OCI-LY7 (cell line): ENCODE measurements around the gene EP300. TPM values are rescaled to one million over a fixed set of nuclear protein-coding genes. Genes with fewer than 3 reads are reported as not detected.
"Not testable (repeated sequence)": the region's sequence is repeated elsewhere in the genome, so short reads cannot be mapped to it uniquely, and the experiment has no call there.

ENCODE experiments used
- BruUV-seq: library from RNA; stranded (reverse); fragments of 400-500 nt; replicated peaks from 2 replicates; lab custom pipeline; 2021; lab: Mats Ljungman, UMichigan
- CTCF ChIA-PET: fragments of 300-600 bp; sonication (Branson Sonifier 250); formaldehyde crosslinking; loops from one replicate; lab custom pipeline; 2022; ENCODE audit warnings: antibody characterized with exemption; ENCODE audit not compliant: unreplicated experiment; lab: Charles Lee
- POLR2A ChIA-PET: fragments of 300-600 bp; sonication (Branson Sonifier 250); formaldehyde crosslinking; loops from one replicate; lab custom pipeline; 2022; ENCODE audit warnings: antibody characterized with exemption; lab: Charles Lee
- DNase-seq: peaks from one replicate; pipeline ENCODE4 v3.0.0-alpha.2; 2015; ENCODE audit warnings: low spot score
- H2AFZ ChIP-seq: fragments of 200-600 bp; sonication (generic), shearing (Covaris generic); 2 replicates; pipeline ENCODE4 v1.6.1; 2014; ENCODE audit warnings: mild to moderate bottlenecking, antibody characterized with exemption, low read length, moderate library complexity
- H3K27ac ChIP-seq: fragments of 200-600 bp; sonication (generic); 2 replicates; pipeline ENCODE4 v1.5.1; 2014; ENCODE audit warnings: mixed run types, low read depth, mild to moderate bottlenecking, moderate library complexity, low read length, inconsistent platforms; ENCODE audit not compliant: poor library complexity, severe bottlenecking
- H3K36me3 ChIP-seq: fragments of 200-600 bp; sonication (generic); 2 replicates; pipeline ENCODE4 v1.6.1; 2014; ENCODE audit warnings: mild to moderate bottlenecking, antibody characterized with exemption, low read length, moderate library complexity, mixed read lengths; ENCODE audit not compliant: insufficient read depth
- H3K4me1 ChIP-seq: fragments of 200-600 bp; sonication (generic); 2 replicates; pipeline ENCODE4 v1.5.1; 2014; ENCODE audit warnings: mild to moderate bottlenecking, low read length; ENCODE audit not compliant: insufficient read depth, poor library complexity, severe bottlenecking
- H3K4me2 ChIP-seq: fragments of 200-600 bp; sonication (generic); 2 replicates; pipeline ENCODE4 v1.6.1; 2014; ENCODE audit warnings: mild to moderate bottlenecking, low read length
- H3K4me3 ChIP-seq: fragments of 200-600 bp; sonication (generic); 2 replicates; pipeline ENCODE4 v1.5.1; 2014; ENCODE audit warnings: mild to moderate bottlenecking, low read depth, low read length; ENCODE audit not compliant: poor library complexity, severe bottlenecking
- H3K79me2 ChIP-seq: fragments of 200-600 bp; sonication (generic); 2 replicates; pipeline ENCODE4 v1.6.1; 2016; ENCODE audit warnings: low read depth, mild to moderate bottlenecking, low read length, moderate library complexity, mixed read lengths; ENCODE audit not compliant: insufficient read depth
- H3K9me2 ChIP-seq: fragments of 200-600 bp; sonication (generic); 2 replicates; pipeline ENCODE4 v1.6.1; 2016; ENCODE audit warnings: mild to moderate bottlenecking, low read length, mixed read lengths; ENCODE audit not compliant: insufficient read depth
- H3K9me3 ChIP-seq: fragments of 200-600 bp; sonication (generic); 2 replicates; pipeline ENCODE4 v1.6.1; 2014; ENCODE audit warnings: mild to moderate bottlenecking, mixed run types, low read length, mixed read lengths
- H4K20me1 ChIP-seq: fragments of 200-600 bp; sonication (generic); 2 replicates; pipeline ENCODE4 v1.6.1; 2014; ENCODE audit warnings: mild to moderate bottlenecking, antibody characterized with exemption, low read length, moderate library complexity, mixed read lengths; ENCODE audit not compliant: insufficient read depth
- EZH2phosphoT487 ChIP-seq: fragments of 200-600 bp; sonication (generic); IDR thresholded peaks from 2 replicates; pipeline ENCODE4 v1.6.1; 2018; ENCODE audit warnings: low read depth, borderline replicate concordance, mild to moderate bottlenecking, mixed run types, antibody characterized with exemption, low read length, moderate library complexity, mixed read lengths
- intact Hi-C: fragments of 100-400 bp; cut with micrococcal nuclease; formaldehyde crosslinking; loops from one replicate; pipeline ENCODE4 v1.10.0; 2022; ENCODE audit not compliant: unreplicated experiment
- total RNA-seq, 2 experiments: library from RNA; depleted of rRNA in 1 of 2; stranded (reverse); fragments of >200 nt in 1 of 2; shearing (Covaris generic) in 1 of 2; gene quantifications; 2 replicates each; pipeline ENCODE4 v1.2.3, GENCODE V29; 2014 to 2022
- TF ChIP-seq, protein P1 (sequence below): fragments of 200-600 bp; sonication (generic); conservative IDR thresholded peaks from 2 replicates; pipeline ENCODE4 v1.5.1; 2014; ENCODE audit warnings: mild to moderate bottlenecking, antibody characterized with exemption, low read length, moderate library complexity, mixed read lengths

EP300 gene
- total RNA-seq, 2 experiments from 2014 or later: 46.2 to 108 TPM

DNA sequence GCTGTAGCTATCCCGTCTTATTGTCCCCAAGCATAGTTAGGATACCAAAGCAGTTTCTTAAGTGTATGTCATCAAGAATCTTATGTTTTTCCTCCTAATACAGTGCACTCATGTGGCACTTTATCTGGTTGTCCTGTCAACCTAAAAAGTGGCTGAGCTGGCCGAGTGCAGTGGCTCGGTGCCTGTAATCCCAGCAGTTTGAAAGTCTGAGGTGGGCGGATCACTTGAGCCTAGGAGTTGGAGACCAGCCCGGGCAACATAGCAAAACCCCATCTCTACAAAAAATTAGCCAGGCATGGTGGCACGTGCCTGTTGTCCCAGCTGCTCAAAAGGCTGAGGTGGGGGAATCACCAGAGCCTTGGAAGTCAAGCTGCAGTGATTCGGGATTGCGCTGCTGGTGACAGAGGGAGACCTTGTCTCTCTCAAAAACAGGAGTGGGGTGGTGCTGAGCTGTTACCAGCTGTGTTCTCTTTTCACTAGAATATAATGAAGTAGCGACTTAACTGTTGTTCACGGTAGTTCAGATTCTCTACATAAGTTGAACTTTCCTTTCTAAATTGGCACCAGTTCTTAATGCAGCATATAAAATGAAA is 48.1 kb downstream of the EP300 start:
- DNase-seq: no peak
- Histone ChIP-seq H3K4me3 (no peak overlapping the region), H2AFZ (no peak overlapping the region), H3K4me2 (no peak overlapping the region), H3K9me3 (no peaks in the 10 kb centered on the region), H3K9me2 (no peaks in the 10 kb centered on the region), H3K79me2 (peaks cover 4% of the 10 kb centered on the region; the same call in 1 of the 2 replicates), H4K20me1 (no peaks in the 10 kb centered on the region), H3K4me1 (no peaks in the 10 kb centered on the region), H3K36me3 (peaks cover 98% of the 10 kb centered on the region), H3K27ac (no peak overlapping the region)
- POLR2A ChIA-PET: no interaction called here
- BruUV-seq: no TSS peak
- intact Hi-C loops: loop anchor here (10.0 kb wide), 1 partner anchor 216 kb away; no protein-coding TSS in a partner anchor
- TF ChIP-seq, protein P1, sequence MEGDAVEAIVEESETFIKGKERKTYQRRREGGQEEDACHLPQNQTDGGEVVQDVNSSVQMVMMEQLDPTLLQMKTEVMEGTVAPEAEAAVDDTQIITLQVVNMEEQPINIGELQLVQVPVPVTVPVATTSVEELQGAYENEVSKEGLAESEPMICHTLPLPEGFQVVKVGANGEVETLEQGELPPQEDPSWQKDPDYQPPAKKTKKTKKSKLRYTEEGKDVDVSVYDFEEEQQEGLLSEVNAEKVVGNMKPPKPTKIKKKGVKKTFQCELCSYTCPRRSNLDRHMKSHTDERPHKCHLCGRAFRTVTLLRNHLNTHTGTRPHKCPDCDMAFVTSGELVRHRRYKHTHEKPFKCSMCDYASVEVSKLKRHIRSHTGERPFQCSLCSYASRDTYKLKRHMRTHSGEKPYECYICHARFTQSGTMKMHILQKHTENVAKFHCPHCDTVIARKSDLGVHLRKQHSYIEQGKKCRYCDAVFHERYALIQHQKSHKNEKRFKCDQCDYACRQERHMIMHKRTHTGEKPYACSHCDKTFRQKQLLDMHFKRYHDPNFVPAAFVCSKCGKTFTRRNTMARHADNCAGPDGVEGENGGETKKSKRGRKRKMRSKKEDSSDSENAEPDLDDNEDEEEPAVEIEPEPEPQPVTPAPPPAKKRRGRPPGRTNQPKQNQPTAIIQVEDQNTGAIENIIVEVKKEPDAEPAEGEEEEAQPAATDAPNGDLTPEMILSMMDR: no peak
- TF ChIP-seq EZH2phosphoT487: no peak
- CTCF ChIA-PET: no interaction called here

DNA sequence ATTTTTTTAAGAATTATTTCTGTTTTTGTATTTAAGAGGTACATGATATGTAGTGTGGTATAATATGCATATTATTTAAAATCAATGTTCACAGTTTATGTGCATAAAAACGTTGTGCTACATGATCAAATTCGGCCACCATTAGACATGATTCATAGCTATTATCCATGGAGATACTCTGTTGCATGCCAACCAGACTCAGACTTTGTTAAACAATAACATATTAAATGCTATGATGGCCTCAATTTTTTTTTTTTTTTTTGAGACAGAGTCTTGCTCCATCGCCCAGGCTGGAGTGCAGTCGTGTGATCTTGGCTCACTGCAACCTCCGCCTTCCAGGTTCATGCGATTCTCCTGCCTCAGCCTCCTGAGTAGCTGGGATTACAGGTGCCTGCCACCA is 53.5 kb downstream of the EP300 start:
- H3K4me2 ChIP-seq, H3K4me1 ChIP-seq, DNase-seq, H3K4me3 ChIP-seq, H3K27ac ChIP-seq, H4K20me1 ChIP-seq, H2AFZ ChIP-seq, CTCF ChIA-PET, H3K79me2 ChIP-seq, H3K9me2 ChIP-seq, BruUV-seq, H3K9me3 ChIP-seq: not testable (repeated sequence)
- intact Hi-C loops: loop anchor here (10.0 kb wide), 1 partner anchor 221 kb away; no protein-coding TSS in a partner anchor
- peaks cover 98% of the 10 kb centered on the region for H3K36me3 ChIP-seq
- POLR2A ChIA-PET: interaction anchor here (1.2 kb wide), 1 partner anchor 15 kb away, joined by 4 read pairs; no protein-coding TSS in a partner anchor

DNA sequence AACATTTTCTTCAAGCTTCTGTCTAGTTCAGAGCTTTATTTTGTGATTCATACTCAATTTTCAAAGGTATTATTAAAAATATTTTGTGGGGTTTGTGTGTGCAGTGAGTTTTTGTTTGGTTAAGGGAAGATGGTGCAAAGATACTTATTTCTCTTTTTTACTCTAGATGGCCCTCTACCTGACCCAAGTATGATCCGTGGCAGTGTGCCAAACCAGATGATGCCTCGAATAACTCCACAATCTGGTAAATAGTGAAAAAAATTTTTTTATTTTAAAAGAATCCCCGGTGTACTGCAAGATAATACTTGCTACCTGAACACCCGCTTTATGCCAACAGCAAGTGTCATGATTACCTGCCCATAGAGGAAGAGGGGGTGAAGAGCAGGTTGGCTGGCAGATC is 54.2 kb downstream of the EP300 start:
- TF ChIP-seq EZH2phosphoT487: no peak
- TF ChIP-seq, protein P1: no peak
- Histone ChIP-seq H3K9me2 (no peaks in the 10 kb centered on the region), H4K20me1 (no peaks in the 10 kb centered on the region), H2AFZ (no peak overlapping the region), H3K27ac (no peak overlapping the region), H3K36me3 (peaks cover 98% of the 10 kb centered on the region), H3K4me1 (no peaks in the 10 kb centered on the region), H3K4me2 (no peak overlapping the region), H3K4me3 (no peak overlapping the region), H3K79me2 (no peaks in the 10 kb centered on the region), H3K9me3 (no peaks in the 10 kb centered on the region)
- no peak for DNase-seq
- no TSS peak for BruUV-seq
- intact Hi-C loops: loop anchor here (10.0 kb wide), 1 partner anchor 222 kb away; no protein-coding TSS in a partner anchor
- ChIA-PET CTCF (no interaction called here), POLR2A (interaction anchor here (1.2 kb wide), 1 partner anchor 14 kb away, joined by 4 read pairs; no protein-coding TSS in a partner anchor)
